NCI-H526 treated with DMSO at 0.1 percent for 48 hours (cell line): Measurements from ENCODE around the gene OVCA2.
A peak's percentile ranks its signal among the peaks of the same experiment; 100 is the strongest.

Source experiments
- DNase-seq: peaks from one replicate; lab custom pipeline; 2025; lab: John Stamatoyannopoulos, UW

Gene OVCA2

DNA sequence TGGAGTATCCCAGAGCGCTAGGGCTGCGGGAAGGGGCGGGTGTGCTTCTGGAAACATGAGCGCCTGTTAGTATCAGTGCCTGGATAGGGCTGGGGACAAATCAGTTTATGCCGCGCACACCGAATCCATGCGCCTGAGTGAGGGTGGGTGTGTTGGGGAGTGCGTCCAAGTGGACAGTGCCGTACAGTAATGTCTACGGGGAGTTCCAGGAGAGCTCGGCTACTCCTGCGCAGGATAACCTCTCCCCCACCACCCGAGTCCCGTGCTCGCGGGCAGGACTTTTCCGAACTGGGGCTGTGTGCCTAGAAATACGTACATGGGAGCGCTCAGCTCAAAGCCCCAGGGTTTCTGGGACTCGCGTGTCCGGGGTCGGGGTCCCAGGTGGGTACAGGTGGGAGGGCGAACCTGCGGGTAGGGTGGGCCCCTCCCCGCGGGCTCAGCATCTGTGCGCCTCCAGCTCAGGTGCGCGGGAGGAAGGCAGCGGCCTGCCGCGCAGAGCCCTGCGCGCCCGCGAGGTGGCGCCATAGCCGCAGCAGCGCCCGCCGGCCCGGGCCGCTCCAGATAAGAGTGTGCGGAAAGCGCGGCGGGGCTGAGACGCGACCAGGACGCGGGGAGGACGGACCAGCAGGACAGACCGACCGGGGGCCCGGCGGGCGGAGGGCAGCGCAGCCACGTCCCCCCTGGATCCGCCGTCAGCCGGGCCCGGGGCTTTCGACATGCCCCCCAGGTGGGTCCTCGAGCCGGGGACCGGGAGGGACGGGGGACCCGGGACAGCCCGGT is 12.9 kb downstream of the OVCA2 start, which contains the start of gene HIC1:
Gene HIC1, plus strand, starts transcription at position 592 of the 780 bp plus-strand sequence. CDS start 1,588 bp downstream, outside the sequence.
- peak; percentile 21 for DNase-seq

- no peak for DNase-seq
Measured at GRCh38 chr17:2055292-2056205, 13.7 kb downstream of the OVCA2 start.

DNA sequence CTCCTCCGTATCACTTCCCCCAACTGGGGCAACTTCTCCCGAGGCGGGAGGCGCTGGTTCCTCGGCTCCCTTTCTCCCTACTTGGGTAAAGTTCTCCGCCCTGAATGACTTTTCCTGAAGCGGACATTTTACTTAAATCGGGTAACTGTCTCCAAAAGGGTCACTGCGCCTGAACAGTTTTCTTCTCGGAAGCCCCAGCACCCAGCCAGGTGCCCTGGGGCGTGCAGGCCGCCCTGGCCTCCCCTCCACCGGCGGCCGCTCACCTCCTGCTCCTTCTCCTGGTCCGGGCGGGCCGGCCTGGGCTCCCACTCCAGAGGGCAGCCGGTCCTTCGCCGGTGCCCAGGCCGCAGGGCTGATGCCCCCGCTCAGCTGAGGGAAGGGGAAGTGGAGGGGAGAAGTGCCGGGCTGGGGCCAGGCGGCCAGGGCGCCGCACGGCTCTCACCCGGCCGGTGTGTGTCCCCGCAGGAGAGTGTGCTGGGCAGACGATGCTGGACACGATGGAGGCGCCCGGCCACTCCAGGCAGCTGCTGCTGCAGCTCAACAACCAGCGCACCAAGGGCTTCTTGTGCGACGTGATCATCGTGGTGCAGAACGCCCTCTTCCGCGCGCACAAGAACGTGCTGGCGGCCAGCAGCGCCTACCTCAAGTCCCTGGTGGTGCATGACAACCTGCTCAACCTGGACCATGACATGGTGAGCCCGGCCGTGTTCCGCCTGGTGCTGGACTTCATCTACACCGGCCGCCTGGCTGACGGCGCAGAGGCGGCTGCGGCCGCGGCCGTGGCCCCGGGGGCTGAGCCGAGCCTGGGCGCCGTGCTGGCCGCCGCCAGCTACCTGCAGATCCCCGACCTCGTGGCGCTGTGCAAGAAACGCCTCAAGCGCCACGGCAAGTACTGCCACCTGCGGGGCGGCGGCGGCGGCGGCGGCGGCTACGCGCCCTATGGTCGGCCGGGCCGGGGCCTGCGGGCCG is 14.7 kb downstream of the OVCA2 start:
- DNase-seq: no peak

DNA sequence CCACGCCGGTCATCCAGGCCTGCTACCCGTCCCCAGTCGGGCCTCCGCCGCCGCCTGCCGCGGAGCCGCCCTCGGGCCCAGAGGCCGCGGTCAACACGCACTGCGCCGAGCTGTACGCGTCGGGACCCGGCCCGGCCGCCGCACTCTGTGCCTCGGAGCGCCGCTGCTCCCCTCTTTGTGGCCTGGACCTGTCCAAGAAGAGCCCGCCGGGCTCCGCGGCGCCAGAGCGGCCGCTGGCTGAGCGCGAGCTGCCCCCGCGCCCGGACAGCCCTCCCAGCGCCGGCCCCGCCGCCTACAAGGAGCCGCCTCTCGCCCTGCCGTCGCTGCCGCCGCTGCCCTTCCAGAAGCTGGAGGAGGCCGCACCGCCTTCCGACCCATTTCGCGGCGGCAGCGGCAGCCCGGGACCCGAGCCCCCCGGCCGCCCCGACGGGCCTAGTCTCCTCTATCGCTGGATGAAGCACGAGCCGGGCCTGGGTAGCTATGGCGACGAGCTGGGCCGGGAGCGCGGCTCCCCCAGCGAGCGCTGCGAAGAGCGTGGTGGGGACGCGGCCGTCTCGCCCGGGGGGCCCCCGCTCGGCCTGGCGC is 15.4 kb downstream of the OVCA2 start:
- no peak for DNase-seq

DNA sequence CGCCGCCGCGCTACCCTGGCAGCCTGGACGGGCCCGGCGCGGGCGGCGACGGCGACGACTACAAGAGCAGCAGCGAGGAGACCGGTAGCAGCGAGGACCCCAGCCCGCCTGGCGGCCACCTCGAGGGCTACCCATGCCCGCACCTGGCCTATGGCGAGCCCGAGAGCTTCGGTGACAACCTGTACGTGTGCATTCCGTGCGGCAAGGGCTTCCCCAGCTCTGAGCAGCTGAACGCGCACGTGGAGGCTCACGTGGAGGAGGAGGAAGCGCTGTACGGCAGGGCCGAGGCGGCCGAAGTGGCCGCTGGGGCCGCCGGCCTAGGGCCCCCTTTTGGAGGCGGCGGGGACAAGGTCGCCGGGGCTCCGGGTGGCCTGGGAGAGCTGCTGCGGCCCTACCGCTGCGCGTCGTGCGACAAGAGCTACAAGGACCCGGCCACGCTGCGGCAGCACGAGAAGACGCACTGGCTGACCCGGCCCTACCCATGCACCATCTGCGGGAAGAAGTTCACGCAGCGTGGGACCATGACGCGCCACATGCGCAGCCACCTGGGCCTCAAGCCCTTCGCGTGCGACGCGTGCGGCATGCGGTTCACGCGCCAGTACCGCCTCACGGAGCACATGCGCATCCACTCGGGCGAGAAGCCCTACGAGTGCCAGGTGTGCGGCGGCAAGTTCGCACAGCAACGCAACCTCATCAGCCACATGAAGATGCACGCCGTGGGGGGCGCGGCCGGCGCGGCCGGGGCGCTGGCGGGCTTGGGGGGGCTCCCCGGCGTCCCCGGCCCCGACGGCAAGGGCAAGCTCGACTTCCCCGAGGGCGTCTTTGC is 16.2 kb downstream of the OVCA2 start:
- no peak for DNase-seq

GRCh38 chr17:2058586-2059546 is 17.0 kb downstream of the OVCA2 start:
- DNase-seq: no peak

GRCh38 chr17:2059547-2060384 is 17.9 kb downstream of the OVCA2 start:
- DNase-seq: no peak

GRCh38 chr17:2060385-2060658 is 18.5 kb downstream of the OVCA2 start:
- no peak for DNase-seq

GRCh38 chr17:2060681-2061440 is 19.0 kb downstream of the OVCA2 start:
- no peak for DNase-seq

DNA sequence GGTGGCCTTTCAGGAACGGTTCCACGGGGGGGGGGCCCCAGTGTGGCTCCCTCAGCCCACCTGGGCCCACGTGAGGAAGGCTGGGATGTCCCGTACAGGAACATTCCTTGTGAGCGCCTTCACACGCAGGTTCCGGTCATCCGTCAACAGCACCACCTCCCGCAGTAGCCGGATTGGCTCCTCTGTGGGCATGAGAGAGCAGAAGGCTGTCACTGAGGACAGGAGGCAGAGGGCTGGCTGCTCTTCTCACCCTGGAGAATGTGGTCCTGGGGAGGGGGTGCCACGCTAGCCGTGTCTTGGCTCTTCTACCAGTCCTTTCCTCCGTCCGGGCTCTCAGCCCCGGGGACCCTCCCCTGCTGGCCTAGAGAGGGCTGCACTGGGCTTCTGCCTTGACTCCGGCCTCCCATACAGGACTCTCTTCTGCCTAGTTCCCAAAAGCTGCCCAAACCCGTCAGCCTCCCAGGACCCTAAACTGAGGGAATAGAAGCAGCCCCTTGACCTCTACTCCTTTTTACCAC is 19.7 kb downstream of the OVCA2 start:
- DNase-seq: no peak

DNA sequence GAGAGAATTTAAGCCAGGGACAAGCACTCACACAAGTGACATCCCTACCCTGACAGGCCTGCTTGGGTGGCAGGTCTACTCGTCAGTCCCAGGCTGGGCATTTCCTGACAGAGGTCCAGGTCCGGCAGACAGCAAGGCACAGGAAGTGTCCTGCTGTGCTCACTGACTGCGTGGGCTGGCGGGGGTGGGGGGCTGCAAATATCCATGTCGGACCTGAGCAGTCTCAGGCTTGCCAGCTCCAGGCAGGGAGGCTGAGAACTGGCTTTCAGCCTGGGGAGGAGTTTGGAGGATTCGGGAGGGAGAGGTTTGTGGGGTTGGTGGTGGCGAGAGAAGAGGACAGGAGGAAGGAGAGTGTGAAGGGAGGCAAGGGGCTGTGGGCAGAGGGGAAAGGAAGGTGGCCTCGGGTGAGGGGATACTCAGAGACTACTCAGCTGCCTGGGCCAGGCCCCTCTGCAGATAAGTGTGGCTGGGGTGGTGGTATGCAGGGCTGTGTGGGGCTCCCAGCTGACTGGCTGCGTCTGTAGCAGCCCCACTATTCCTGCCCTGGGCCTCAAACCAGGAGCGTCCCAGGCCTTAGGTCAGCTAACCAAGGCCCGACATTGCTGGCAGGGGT is 20.9 kb downstream of the OVCA2 start:
- no peak for DNase-seq

GRCh38 chr17:2063261-2064146 is 21.7 kb downstream of the OVCA2 start:
- no peak for DNase-seq

- DNase-seq: no peak
Measured at GRCh38 chr17:2064147-2064489, 22.3 kb downstream of the OVCA2 start.

DNA sequence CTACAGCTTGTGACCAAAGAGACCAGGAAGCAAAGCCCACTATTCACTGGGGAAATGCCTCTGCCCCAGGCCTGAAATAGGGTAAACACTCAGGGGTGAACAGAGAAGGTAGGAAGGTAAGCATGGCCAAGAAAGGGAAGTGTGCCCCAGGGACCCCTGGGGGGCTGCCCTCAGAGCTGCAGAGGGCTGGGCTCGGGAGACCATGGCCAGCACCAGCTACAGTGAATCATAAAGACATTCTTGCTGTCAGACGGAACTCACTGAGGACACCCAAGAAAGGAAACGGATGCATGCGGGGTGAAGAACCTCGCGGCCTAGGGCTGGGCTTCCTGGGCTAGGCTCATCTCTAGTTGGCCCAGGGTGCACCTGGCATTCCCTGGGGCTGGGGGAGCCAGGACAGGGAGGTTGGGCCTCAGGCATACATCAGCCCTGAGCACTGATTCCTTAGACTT is 22.7 kb downstream of the OVCA2 start:
- DNase-seq: no peak

GRCh38 chr17:2064980-2065785 is 23.4 kb downstream of the OVCA2 start:
- DNase-seq: no peak
